Measurements from ENCODE around the gene NLRC4. TPM values are rescaled to one million over a fixed set of nuclear protein-coding genes. Genes with fewer than 3 reads are reported as not detected.
"Not testable (repeated sequence)": the region's sequence is repeated elsewhere in the genome, so short reads cannot be mapped to it uniquely, and the experiment has no call there.

The NLRC4 gene
- not detected in 2 replicates for total RNA-seq

DNA sequence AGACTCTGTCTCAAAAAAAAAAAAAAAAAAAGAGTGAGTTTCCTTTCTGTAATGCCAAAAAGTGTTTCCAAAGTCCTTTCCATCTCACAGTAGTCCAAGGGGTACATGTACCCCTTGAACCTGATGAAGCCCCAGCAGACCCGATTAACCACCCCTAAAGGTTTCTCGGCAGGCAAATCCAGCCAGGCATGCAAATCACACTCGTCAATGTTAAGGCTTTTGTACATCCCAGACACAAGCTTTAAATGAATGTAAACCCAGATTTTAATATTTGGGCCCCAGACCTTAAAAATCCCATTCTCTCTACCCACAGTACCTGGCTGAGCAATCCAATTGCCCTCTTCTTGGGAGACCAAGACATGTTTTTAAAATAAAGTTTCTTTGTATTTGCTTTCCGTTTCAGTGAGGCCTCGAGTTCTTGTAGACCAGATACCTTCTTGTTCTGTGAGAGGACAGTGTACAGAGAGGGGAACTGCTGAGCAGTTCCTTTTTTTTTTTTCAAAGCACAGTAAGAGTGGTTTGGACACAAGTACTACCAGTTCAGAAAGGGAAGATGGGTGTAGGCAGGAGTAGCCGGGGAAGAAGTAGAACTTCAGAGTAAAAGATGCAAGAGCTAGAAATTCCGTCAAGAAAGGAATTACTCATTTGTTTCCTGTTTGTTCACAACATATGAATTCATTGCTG lies at the start of gene NLRC4:
TSS of gene NLRC4 (minus strand) at position 465 of the 684 bp plus-strand sequence. CDS start 8,111 bp downstream, outside the sequence.
- DNase-seq (ENCODE audit: low read depth, low spot score), result no peak

DNA sequence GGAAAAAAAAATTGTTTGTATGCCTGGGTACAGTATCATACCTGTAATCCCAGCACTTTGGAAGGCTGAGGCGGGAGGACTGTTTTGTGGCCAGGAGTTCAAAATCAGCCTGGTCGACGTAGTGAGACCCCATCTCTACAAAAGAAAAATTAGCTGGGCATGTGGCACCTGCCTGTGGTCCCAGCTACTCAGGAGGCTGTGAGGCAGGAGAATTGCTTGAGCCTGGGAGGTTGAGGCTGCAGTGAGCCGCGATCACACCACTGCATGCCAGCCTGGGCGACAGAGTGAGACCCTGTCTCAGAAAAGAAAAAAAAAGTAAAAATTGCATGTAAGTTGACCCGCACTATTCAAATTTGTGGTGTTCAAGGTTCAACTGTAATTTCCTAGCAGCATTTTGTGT lies 45.9 kb upstream of the NLRC4 start:
- DNase-seq (ENCODE audit: low read depth, low spot score), result no peak

DNA sequence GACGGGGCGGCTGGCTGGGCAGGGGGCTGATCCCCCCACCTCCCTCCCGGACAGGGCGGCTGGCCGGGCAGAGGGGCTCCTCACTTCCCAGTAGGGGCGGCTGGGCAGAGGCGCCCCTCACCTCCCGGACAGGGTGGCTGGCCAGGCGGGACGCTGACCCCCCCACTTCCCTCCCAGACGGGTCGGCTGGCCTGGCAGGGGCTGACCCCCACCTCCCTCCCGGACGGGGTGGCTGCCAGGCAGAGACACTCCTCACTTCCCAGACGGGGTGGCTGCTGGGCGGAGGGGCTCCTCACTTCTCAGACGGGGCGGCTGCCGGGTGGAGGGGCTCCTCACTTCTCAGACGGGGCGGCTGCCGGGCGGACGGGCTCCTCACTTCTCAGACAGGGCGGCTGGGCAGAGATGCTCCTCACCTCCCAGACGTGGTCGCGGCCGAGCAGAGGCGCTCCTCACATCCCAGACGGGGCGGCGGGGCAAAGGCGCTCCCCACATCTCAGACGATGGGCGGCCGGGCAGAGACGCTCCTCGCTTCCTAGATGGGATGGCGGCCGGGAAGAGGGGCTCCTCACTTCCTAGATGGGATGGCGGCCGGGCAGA lies 29.4 kb upstream of the NLRC4 start:
- not testable (repeated sequence) for DNase-seq (ENCODE audit: low read depth, low spot score)

- DNase-seq (ENCODE audit: low read depth, low spot score), result not testable (repeated sequence)
Observed at GRCh38 chr2:32293493-32293892, 28.8 kb upstream of the NLRC4 start.

GRCh38 chr2:32291746-32292145 lies 27.1 kb upstream of the NLRC4 start:
- DNase-seq (ENCODE audit: low read depth, low spot score), result no peak

DNA sequence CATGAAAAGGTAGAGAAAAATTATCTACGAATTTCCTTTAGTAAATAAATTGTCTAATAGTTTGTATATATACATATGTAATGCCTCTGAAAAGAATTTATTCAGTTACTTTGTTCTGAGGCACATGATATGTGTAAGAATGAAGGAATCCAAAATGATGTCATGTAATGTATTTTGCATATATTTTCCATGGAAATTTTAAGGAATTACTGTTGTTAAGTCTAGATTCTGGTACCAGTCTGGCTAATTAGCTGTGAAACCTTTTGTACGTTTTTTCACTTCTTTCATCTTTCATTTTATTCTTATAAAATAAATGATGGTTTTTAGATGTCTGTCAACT lies 25.3 kb upstream of the NLRC4 start:
- DNase-seq (ENCODE audit: low read depth, low spot score), result no peak

DNA sequence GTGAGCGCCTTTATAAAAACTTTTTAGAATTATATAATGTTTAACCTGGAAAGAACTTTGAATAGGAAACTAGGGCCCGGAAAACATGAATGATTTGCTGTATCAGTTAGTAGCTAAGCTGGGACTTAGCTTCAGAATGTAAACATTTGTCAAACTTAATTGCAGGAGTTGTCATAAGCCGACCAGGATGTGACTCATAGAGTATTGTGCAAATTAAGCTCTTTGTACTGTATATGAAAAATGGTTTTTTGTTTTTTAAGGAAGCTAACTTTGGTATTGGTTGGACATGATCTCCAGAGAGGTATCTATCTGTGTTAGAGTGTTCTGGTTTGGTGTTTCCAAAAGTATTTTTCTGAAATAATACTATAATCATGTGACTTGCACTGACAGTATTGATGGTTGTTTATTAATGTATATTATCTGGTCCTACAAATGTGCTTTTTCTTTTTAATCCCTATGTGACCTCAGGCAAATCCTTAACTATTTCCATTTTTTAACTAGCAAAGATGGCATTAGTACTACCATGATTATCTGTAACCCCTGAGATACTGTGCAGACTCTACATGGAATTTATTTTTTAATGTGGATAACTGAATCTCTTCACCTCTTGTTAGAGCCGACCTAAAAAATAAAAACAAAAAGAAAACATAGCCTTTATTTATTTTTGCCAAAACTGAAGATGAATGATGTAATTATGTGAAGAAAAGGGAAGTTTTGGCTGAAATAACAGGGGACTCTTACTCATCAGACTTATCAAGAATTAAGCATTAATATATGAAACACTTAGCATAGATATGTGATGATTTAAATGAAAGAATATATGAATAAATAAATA lies 24.7 kb upstream of the NLRC4 start:
- DNase-seq (ENCODE audit: low read depth, low spot score), result peak; percentile 53

DNA sequence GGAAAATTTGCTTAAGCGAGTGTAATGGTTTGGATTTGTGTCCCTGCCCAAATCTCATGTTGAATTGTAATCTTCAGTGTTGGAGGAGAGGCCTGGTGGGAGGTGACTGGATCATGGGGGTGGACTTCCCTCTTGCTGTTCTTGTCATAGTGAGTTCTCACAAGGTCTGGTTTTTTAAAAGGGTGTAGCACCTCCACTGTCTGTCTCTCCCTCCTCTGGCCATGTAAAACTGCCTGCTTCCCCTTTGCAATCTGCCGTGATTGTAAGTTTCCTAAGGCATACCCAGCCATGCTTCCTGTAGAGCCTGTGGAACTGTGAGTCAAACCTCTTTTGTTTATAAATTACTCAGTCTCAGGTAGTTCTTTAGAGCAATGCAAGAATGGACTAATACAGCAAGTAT lies 19.6 kb upstream of the NLRC4 start:
- peak; percentile 22 for DNase-seq (ENCODE audit: low read depth, low spot score)

DNA sequence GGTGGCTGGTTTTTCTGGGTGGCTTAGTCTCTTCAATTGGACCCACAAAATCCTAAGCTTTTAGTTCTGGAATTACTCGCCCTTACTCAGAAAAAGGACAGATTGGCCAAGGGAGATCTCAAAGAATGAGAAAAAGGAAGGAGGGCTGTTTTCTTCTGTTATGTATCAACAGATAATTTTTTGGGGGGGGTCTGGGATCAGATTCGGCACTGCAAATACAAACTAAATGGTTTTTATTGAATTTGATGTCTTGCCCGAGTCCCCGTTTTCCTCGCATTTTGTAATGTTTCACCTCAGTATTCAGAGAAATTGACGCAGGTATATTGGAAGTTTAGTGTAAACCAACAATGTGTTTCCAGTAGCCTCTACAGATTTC lies 13.8 kb upstream of the NLRC4 start:
- DNase-seq (ENCODE audit: low read depth, low spot score), result no peak

GRCh38 chr2:32277674-32278477 lies 13.2 kb upstream of the NLRC4 start, which contains the start of gene YIPF4:
Gene YIPF4, plus strand, starts transcription at chr2:32277904. Its CDS starts 252 bp downstream, at chr2:32278156.
- DNase-seq (ENCODE audit: low read depth, low spot score), result peak; percentile 78

DNA sequence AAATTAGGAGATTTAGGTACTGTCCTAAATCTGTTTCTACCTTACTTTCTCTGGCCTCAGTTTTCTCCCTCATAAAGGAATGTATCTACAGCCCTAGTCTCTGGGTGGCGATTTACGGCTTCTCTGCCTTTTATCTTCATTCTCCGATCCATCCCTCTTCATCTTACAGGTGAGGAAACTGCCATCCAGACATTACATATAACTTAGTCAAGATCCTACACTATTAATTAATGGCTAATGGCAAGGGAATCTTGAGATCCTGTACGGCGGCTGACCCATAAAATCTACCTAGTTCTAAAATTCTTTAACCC lies 12.6 kb upstream of the NLRC4 start:
- DNase-seq (ENCODE audit: low read depth, low spot score), result no peak

DNA sequence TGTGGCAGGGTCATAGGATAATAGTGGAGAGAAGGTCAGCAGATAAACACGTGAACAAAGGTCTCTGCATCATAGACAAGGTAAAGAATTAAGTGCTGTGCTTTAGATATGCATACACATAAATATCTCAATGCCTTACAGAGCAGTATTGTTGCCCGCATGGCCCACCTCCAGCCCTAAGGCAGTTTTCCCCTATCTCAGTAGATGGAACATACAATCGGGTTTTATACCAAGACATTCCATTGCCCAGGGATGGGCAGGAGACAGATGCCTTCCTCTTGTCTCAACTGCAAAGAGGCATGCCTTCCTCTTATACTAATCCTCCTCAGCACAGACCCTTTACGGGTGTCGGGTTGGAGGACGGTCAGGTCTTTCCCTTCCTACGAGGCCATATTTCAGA lies 11.1 kb upstream of the NLRC4 start:
- not testable (repeated sequence) for DNase-seq (ENCODE audit: low read depth, low spot score)

DNA sequence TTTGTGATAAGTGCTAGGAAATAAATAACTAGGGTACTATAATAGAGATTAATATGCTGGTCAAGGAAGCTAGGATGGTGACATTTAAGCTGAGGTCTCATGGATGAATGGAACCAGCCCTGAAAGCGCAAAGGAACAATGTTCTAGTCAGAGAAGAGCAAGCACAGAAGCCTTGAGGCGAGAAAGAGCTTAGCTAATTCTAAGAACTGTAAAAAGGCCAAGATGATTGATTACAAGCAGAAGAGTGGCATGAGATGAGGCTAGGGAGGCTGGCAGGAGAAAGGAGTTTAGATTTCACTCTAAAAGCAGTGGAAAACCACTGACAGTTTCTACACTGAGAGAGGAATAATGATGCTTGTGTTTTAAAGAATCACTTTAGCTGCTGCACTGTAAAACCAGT lies 9.6 kb upstream of the NLRC4 start:
- no peak for DNase-seq (ENCODE audit: low read depth, low spot score)

GRCh38 chr2:32272279-32272678 lies 7.6 kb upstream of the NLRC4 start:
- DNase-seq (ENCODE audit: low read depth, low spot score), result no peak

GRCh38 chr2:32271063-32271462 lies 6.4 kb upstream of the NLRC4 start:
- DNase-seq (ENCODE audit: low read depth, low spot score), result no peak

GRCh38 chr2:32262105-32262504 lies 2.6 kb downstream of the NLRC4 start:
- DNase-seq (ENCODE audit: low read depth, low spot score), result no peak

- DNase-seq (ENCODE audit: low read depth, low spot score), result no peak
Observed at GRCh38 chr2:32260376-32260775, 4.3 kb downstream of the NLRC4 start.

DNA sequence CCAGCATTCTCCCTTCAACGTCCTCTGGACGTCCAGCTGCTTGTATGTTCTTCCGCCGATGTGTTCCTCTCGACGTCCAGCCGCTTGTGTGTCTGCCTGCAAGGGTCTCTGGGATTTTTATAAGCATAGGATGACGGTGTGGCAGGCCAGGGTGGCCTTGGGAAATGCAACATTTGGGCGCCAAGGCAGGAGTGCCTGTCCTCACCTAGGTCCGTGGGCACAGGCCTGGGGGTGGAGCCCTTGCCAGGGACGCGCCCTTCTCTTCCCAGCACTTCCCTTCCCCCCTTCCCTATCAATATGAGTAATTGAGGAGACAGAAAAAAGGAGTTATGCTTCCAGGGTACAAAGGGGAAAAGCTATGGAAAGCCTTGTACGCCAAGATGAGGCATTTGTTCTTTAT lies 6.4 kb downstream of the NLRC4 start:
- DNase-seq (ENCODE audit: low read depth, low spot score), result no peak

GRCh38 chr2:32250290-32250689 lies 14.4 kb downstream of the NLRC4 start:
- DNase-seq (ENCODE audit: low read depth, low spot score), result no peak

DNA sequence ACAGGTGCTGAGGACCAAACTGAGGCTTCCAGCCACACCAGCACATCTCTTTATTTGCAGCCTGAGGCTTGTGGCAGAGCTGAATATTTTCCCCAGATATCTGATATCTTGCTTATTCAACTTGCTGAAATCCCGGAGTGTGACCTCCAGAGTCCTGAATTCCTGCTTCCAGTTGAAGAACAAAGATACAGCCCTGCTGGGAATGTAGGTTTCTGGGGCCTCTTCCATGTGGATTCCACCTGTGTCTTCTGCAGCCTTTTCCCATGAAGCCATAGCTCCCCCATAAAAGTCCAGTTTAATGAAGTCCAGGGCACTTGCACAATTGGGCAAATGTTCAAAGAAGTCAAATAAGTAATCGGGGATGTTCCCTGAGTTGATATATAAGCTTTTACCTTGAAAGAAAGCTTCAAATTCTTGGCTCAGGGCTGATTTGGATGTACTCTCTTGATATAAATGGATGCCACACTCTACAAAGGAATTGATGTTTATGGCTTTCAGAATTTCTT lies 14.9 kb downstream of the NLRC4 start:
- DNase-seq (ENCODE audit: low read depth, low spot score), result no peak

DNA sequence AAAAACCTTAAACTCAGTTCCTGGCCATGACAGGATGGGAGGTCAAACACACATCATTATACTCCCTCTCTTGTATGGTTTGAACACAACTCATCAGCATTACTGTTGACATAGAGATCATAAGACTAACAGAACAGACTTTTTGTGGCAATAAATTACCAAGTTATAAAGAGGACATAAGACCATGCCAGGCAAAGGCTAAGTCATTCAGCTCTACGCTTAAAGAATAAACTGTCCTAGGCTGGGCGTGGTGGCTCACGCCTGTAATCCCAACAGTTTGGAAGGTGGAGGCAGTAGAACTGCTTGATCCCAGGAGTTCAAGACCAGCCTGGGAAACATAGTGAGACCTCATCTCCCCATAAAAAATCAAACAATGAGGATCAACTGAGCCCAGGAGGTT lies 16.4 kb downstream of the NLRC4 start:
- no peak for DNase-seq (ENCODE audit: low read depth, low spot score)

DNA sequence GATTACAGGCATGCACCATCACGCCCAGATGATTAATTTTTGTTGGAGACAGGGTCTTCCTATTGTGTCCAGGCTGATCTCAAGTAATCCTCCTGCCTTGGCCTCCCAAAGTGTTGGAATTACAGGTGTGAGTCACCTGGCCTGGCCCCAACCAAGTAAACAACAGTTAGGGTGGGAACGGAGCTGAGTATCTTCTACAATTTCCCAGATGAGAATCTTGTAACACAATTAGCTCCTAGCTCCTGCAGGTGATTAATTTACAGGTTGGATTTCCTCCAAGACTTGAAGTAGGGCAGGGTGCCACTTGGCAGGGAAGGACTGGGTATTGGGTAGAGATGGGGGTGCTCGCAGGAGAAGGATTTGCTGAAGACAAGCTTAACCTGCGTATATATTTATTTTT lies 17.8 kb downstream of the NLRC4 start:
- no peak for DNase-seq (ENCODE audit: low read depth, low spot score)

All from pulmonary artery endothelial cell (primary cell).